Caco-2 (cell line): ENCODE data around the gene RCC1. TPM values are rescaled to one million over a fixed set of nuclear protein-coding genes. Genes with fewer than 3 reads are reported as not detected.

Experiments used
- BruUV-seq: library from RNA; stranded (reverse); fragments of 400-500 nt; replicated peaks from 2 replicates; lab custom pipeline; 2021; lab: Mats Ljungman, UMichigan
- CTCF ChIA-PET: fragments of 300-600 bp; sonication (Branson Sonifier 250); formaldehyde crosslinking; loops from one replicate; lab custom pipeline; 2022; ENCODE audit warnings: antibody characterized with exemption; lab: Charles Lee
- POLR2A ChIA-PET: fragments of 300-600 bp; sonication (Branson Sonifier 250); formaldehyde crosslinking; loops from one replicate; lab custom pipeline; 2022; ENCODE audit warnings: antibody characterized with exemption; lab: Charles Lee
- DNase-seq, 2 experiments: peaks; one replicate each; pipeline versions ENCODE4 v3.0.0 to v3.0.0-alpha.2; 2020 to 2022
- H3K27me3 ChIP-seq: replicated peaks from 2 replicates; pipeline ENCODE4 v1.6.0; 2011; ENCODE audit warnings: low read length; ENCODE audit not compliant: control insufficient read depth, insufficient read depth
- H3K36me3 ChIP-seq: 2 replicates; pipeline ENCODE4 v1.5.1; 2011; ENCODE audit warnings: low read length; ENCODE audit not compliant: control insufficient read depth, insufficient read depth
- H3K4me1 ChIP-seq: fragments of 250-450 bp; sonication (Bioruptor Pico); 2 replicates; pipeline ENCODE4 v1.5.1; 2020; ENCODE audit warnings: mild to moderate bottlenecking
- H3K4me3 ChIP-seq: 2 replicates; pipeline ENCODE4 v1.5.1; 2011; ENCODE audit warnings: low read depth, mild to moderate bottlenecking, control low read depth, low read length
- H3K9me3 ChIP-seq: fragments of 250-450 bp; sonication (Bioruptor Pico); 2 replicates; pipeline ENCODE4 v1.5.1; 2020; ENCODE audit warnings: mild to moderate bottlenecking, moderate library complexity
- H3K27ac Mint-ChIP-seq: one replicate; pipeline ENCODE4 v1.8.0; 2022; ENCODE audit warnings: mixed read lengths; ENCODE audit not compliant: unreplicated experiment
- H3K27me3 Mint-ChIP-seq: one replicate; pipeline ENCODE4 v1.8.0; 2022; ENCODE audit warnings: mixed read lengths; ENCODE audit not compliant: insufficient read depth, unreplicated experiment
- H3K36me3 Mint-ChIP-seq: one replicate; pipeline ENCODE4 v1.8.0; 2022; ENCODE audit warnings: mild to moderate bottlenecking, mixed read lengths; ENCODE audit not compliant: insufficient read depth, unreplicated experiment
- H3K4me1 Mint-ChIP-seq: one replicate; pipeline ENCODE4 v1.8.0; 2022; ENCODE audit warnings: low read depth, mixed read lengths; ENCODE audit not compliant: unreplicated experiment
- H3K4me3 Mint-ChIP-seq: one replicate; pipeline ENCODE4 v1.8.0; 2022; ENCODE audit warnings: mild to moderate bottlenecking, moderate library complexity, mixed read lengths; ENCODE audit not compliant: unreplicated experiment
- H3K9me3 Mint-ChIP-seq: one replicate; pipeline ENCODE4 v1.8.0; 2022; ENCODE audit warnings: mixed read lengths; ENCODE audit not compliant: unreplicated experiment
- intact Hi-C: fragments of 100-400 bp; cut with micrococcal nuclease; formaldehyde crosslinking; loops from one replicate; pipeline ENCODE4 v1.10.0; 2022; ENCODE audit not compliant: unreplicated experiment
- total RNA-seq: library from RNA; stranded (reverse); gene quantifications from 2 replicates; pipeline ENCODE4 v1.2.3, GENCODE V29; 2022
- TF ChIP-seq, protein P1 (sequence below), 2 experiments: fragments of 200-600 bp in 1 of 2; IDR thresholded peaks; 1 replicate in 1 of 2; 2 replicates in 1 of 2; pipeline versions ENCODE4 v1.5.1 to v1.8.0; 2011 to 2022; ENCODE audit warnings: antibody characterized with exemption in 1 of 2, control low read depth in 1 of 2, inconsistent platforms in 1 of 2, low read depth in 1 of 2, low read length in 1 of 2, mild to moderate bottlenecking in 1 of 2, moderate library complexity in 1 of 2; ENCODE audit not compliant: insufficient read depth in 1 of 2, severe bottlenecking in 1 of 2, unreplicated experiment in 1 of 2

RCC1 gene
- total RNA-seq, 1 experiment from 2014 or later: 52.1 TPM

- H3K27ac Mint-ChIP-seq: no peak overlapping the region
- POLR2A ChIA-PET: no interaction called here
- no peak for DNase-seq
- CTCF ChIA-PET: no interaction called here
- Histone ChIP-seq H3K36me3 (no peaks in the 10 kb centered on the region; the same call in 1 of the 2 replicates), H3K27me3 (no peaks in the 10 kb centered on the region), H3K4me3 (no peak overlapping the region), H3K4me1 (peaks cover 5% of the 10 kb centered on the region; the same call in 1 of the 2 replicates), H3K9me3 (no peaks in the 10 kb centered on the region)
- H3K9me3 Mint-ChIP-seq: no peaks in the 10 kb centered on the region
- BruUV-seq: no TSS peak
- peaks cover 34% of the 10 kb centered on the region for H3K36me3 Mint-ChIP-seq
- intact Hi-C loops: no loop called here
- no peak overlapping the region for H3K4me3 Mint-ChIP-seq
- no peaks in the 10 kb centered on the region for H3K4me1 Mint-ChIP-seq
- TF ChIP-seq, protein P1, sequence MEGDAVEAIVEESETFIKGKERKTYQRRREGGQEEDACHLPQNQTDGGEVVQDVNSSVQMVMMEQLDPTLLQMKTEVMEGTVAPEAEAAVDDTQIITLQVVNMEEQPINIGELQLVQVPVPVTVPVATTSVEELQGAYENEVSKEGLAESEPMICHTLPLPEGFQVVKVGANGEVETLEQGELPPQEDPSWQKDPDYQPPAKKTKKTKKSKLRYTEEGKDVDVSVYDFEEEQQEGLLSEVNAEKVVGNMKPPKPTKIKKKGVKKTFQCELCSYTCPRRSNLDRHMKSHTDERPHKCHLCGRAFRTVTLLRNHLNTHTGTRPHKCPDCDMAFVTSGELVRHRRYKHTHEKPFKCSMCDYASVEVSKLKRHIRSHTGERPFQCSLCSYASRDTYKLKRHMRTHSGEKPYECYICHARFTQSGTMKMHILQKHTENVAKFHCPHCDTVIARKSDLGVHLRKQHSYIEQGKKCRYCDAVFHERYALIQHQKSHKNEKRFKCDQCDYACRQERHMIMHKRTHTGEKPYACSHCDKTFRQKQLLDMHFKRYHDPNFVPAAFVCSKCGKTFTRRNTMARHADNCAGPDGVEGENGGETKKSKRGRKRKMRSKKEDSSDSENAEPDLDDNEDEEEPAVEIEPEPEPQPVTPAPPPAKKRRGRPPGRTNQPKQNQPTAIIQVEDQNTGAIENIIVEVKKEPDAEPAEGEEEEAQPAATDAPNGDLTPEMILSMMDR (IDR thresholded peaks at IDR 0.05; ENCODE audit: insufficient read depth in 1 of 2, low read depth in 1 of 2, low read length in 1 of 2, severe bottlenecking in 1 of 2, unreplicated experiment in 1 of 2): no peak
- no peaks in the 10 kb centered on the region for H3K27me3 Mint-ChIP-seq
Observed at GRCh38 chr1:28503117-28503516, 2.7 kb upstream of the RCC1 start.

DNA sequence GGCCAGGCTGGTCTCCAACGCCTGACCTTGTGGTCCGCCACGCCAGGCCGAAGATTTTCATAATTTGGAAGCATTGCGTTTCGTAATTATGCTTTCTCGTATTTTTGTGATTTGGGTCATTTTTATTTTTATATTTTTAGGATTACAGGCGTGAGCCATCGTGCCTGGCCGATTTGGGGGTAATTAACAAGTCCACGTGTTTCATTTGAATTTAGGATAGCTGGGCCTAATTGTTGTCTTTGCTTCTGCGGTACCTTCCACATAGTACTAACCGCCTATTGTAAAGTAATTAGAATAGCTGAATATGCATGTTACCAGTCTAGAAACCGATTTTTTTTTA lies 1.0 kb downstream of the RCC1 start:
- H3K9me3 ChIP-seq: no peaks in the 10 kb centered on the region
- peak overlapping the region; percentile 73 for H3K4me3 ChIP-seq
- ChIA-PET CTCF (no interaction called here), POLR2A (interaction anchor here (0.5 to 0.6 kb wide), 2 partner anchors 12 to 19 kb away, joined by 3 to 5 read pairs; no protein-coding TSS in a partner anchor)
- no TSS peak for BruUV-seq
- no peaks in the 10 kb centered on the region for H3K27me3 ChIP-seq
- Mint-ChIP-seq H3K27ac (peak overlapping the region; percentile 96), H3K4me1 (no peaks in the 10 kb centered on the region), H3K36me3 (peaks cover 66% of the 10 kb centered on the region), H3K27me3 (no peaks in the 10 kb centered on the region), H3K9me3 (no peaks in the 10 kb centered on the region), H3K4me3 (peak overlapping the region; percentile 89)
- peaks cover 3% of the 10 kb centered on the region; the same call in 1 of the 2 replicates for H3K36me3 ChIP-seq
- TF ChIP-seq, protein P1 (IDR thresholded peaks at IDR 0.05; ENCODE audit: insufficient read depth in 1 of 2, low read depth in 1 of 2, low read length in 1 of 2, severe bottlenecking in 1 of 2, unreplicated experiment in 1 of 2): no peak
- DNase-seq: no peak
- intact Hi-C loops: no loop called here
- H3K4me1 ChIP-seq: peaks cover 25% of the 10 kb centered on the region

DNA sequence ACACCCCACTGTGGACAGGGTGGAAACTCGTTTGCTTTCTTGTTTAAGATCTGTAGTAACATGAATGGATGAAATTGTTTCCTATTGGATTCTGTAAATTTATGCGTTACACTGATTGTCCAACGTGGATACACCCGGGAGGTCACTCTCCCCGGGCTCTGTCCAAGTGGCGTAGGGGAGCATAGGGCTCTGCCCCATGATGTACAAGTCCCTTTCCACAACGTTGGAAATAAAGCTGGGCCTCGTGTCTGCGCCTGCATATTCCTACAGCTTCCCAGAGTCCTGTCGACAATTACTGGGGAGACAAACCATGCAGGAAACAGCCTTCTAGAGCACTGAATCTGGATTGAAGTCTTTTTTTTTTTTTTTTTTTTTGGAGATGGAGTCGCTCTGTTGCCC lies 1.4 kb downstream of the RCC1 start:
- no peaks in the 10 kb centered on the region for H3K27me3 Mint-ChIP-seq
- no peaks in the 10 kb centered on the region for H3K4me1 Mint-ChIP-seq
- H3K9me3 Mint-ChIP-seq: no peaks in the 10 kb centered on the region
- peak overlapping the region; percentile 89 for H3K4me3 Mint-ChIP-seq
- CTCF ChIA-PET: no interaction called here
- POLR2A ChIA-PET: interaction anchor here (0.5 to 1.0 kb wide), 3 partner anchors 11 to 74 kb away, joined by 3 to 5 read pairs (median 5); no protein-coding TSS in a partner anchor
- H3K27me3 ChIP-seq: no peaks in the 10 kb centered on the region
- peaks cover 70% of the 10 kb centered on the region for H3K36me3 Mint-ChIP-seq
- peaks cover 25% of the 10 kb centered on the region for H3K4me1 ChIP-seq
- TF ChIP-seq, protein P1 (IDR thresholded peaks at IDR 0.05; ENCODE audit: insufficient read depth in 1 of 2, low read depth in 1 of 2, low read length in 1 of 2, severe bottlenecking in 1 of 2, unreplicated experiment in 1 of 2): no peak
- H3K9me3 ChIP-seq: no peaks in the 10 kb centered on the region
- H3K4me3 ChIP-seq: peak overlapping the region; percentile 73
- no peak for DNase-seq
- peak overlapping the region; percentile 96 for H3K27ac Mint-ChIP-seq
- H3K36me3 ChIP-seq: peaks cover 3% of the 10 kb centered on the region; the same call in 1 of the 2 replicates
- intact Hi-C loops: no loop called here
- BruUV-seq: no TSS peak
